ENCODE results near the gene PTPRD. TPM values are rescaled to one million over a fixed set of nuclear protein-coding genes. Genes with fewer than 3 reads are reported as not detected.
"Not testable (repeated sequence)": the region's sequence is repeated elsewhere in the genome, so short reads cannot be mapped to it uniquely, and the experiment has no call there.

PTPRD gene
- polyA plus RNA-seq, 1 donor: 55.8 TPM

GRCh38 chr9:10479172-10479571, 133.6 kb downstream of the PTPRD start:
- DNase-seq (ENCODE audit: low read depth): no peak

- DNase-seq (ENCODE audit: low read depth): not testable (repeated sequence)
Observed at GRCh38 chr9:10449201-10449617, 163.6 kb downstream of the PTPRD start.

- DNase-seq (ENCODE audit: low read depth): no peak
Observed at GRCh38 chr9:10447036-10447435, 165.8 kb downstream of the PTPRD start.

- no peak for DNase-seq (ENCODE audit: low read depth)
Observed at GRCh38 chr9:10443868-10444204, 169.0 kb downstream of the PTPRD start.

GRCh38 chr9:10443181-10443867, 169.5 kb downstream of the PTPRD start:
- no peak for DNase-seq (ENCODE audit: low read depth)

GRCh38 chr9:10438955-10439354, 173.8 kb downstream of the PTPRD start:
- DNase-seq (ENCODE audit: low read depth): no peak

GRCh38 chr9:10436756-10437155, 176.0 kb downstream of the PTPRD start:
- no peak for DNase-seq (ENCODE audit: low read depth)

- DNase-seq (ENCODE audit: low read depth): no peak
Observed at GRCh38 chr9:10434412-10434811, 178.4 kb downstream of the PTPRD start.

GRCh38 chr9:10411272-10411671, 201.5 kb downstream of the PTPRD start:
- no peak for DNase-seq (ENCODE audit: low read depth)

- no peak for DNase-seq (ENCODE audit: low read depth)
Observed at GRCh38 chr9:10403283-10403682, 209.5 kb downstream of the PTPRD start.

GRCh38 chr9:10396615-10397014, 216.2 kb downstream of the PTPRD start:
- no peak for DNase-seq (ENCODE audit: low read depth)

GRCh38 chr9:10387282-10387681, 225.5 kb downstream of the PTPRD start:
- DNase-seq (ENCODE audit: low read depth): no peak

- DNase-seq (ENCODE audit: low read depth): no peak
Observed at GRCh38 chr9:10371824-10372223, 241.0 kb downstream of the PTPRD start.

- peak; percentile 17 for DNase-seq (ENCODE audit: low read depth)
Observed at GRCh38 chr9:10366171-10366779, 246.5 kb downstream of the PTPRD start.

- DNase-seq (ENCODE audit: low read depth): no peak
Observed at GRCh38 chr9:10354591-10354990, 258.2 kb downstream of the PTPRD start.

GRCh38 chr9:10345621-10346020, 267.2 kb downstream of the PTPRD start:
- DNase-seq (ENCODE audit: low read depth): not testable (repeated sequence)

- no peak for DNase-seq (ENCODE audit: low read depth)
Observed at GRCh38 chr9:10341057-10341456, 271.7 kb downstream of the PTPRD start.

- DNase-seq (ENCODE audit: low read depth): no peak
Observed at GRCh38 chr9:10339152-10339551, 273.6 kb downstream of the PTPRD start.

- no peak for DNase-seq (ENCODE audit: low read depth)
Observed at GRCh38 chr9:10331157-10331556, 281.6 kb downstream of the PTPRD start.

GRCh38 chr9:10282084-10282483, 330.7 kb downstream of the PTPRD start:
- DNase-seq (ENCODE audit: low read depth): no peak

GRCh38 chr9:10274988-10275387, 337.8 kb downstream of the PTPRD start:
- no peak for DNase-seq (ENCODE audit: low read depth)

- no peak for DNase-seq (ENCODE audit: low read depth)
Observed at GRCh38 chr9:10274175-10274574, 338.6 kb downstream of the PTPRD start.

- no peak for DNase-seq (ENCODE audit: low read depth)
Observed at GRCh38 chr9:10272830-10273229, 340.0 kb downstream of the PTPRD start.

Measured in forelimb muscle (tissue), 1 donor.